OCI-LY7 (cell line): Measurements from ENCODE around the gene PRADC1. TPM values are rescaled to one million over a fixed set of nuclear protein-coding genes. Genes with fewer than 3 reads are reported as not detected.
A peak's percentile ranks its signal among the peaks of the same experiment; 100 is the strongest.

ENCODE experiments used
- BruUV-seq: library from RNA; stranded (reverse); fragments of 400-500 nt; replicated peaks from 2 replicates; lab custom pipeline; 2021; lab: Mats Ljungman, UMichigan
- CTCF ChIA-PET: fragments of 300-600 bp; sonication (Branson Sonifier 250); formaldehyde crosslinking; loops from one replicate; lab custom pipeline; 2022; ENCODE audit warnings: antibody characterized with exemption; ENCODE audit not compliant: unreplicated experiment; lab: Charles Lee
- POLR2A ChIA-PET: fragments of 300-600 bp; sonication (Branson Sonifier 250); formaldehyde crosslinking; loops from one replicate; lab custom pipeline; 2022; ENCODE audit warnings: antibody characterized with exemption; lab: Charles Lee
- DNase-seq: peaks from one replicate; pipeline ENCODE4 v3.0.0-alpha.2; 2015; ENCODE audit warnings: low spot score
- H2AFZ ChIP-seq: fragments of 200-600 bp; sonication (generic), shearing (Covaris generic); 2 replicates; pipeline ENCODE4 v1.6.1; 2014; ENCODE audit warnings: mild to moderate bottlenecking, antibody characterized with exemption, low read length, moderate library complexity
- H3K27ac ChIP-seq: fragments of 200-600 bp; sonication (generic); 2 replicates; pipeline ENCODE4 v1.5.1; 2014; ENCODE audit warnings: mixed run types, low read depth, mild to moderate bottlenecking, moderate library complexity, low read length, inconsistent platforms; ENCODE audit not compliant: poor library complexity, severe bottlenecking
- H3K36me3 ChIP-seq: fragments of 200-600 bp; sonication (generic); 2 replicates; pipeline ENCODE4 v1.6.1; 2014; ENCODE audit warnings: mild to moderate bottlenecking, antibody characterized with exemption, low read length, moderate library complexity, mixed read lengths; ENCODE audit not compliant: insufficient read depth
- H3K4me1 ChIP-seq: fragments of 200-600 bp; sonication (generic); 2 replicates; pipeline ENCODE4 v1.5.1; 2014; ENCODE audit warnings: mild to moderate bottlenecking, low read length; ENCODE audit not compliant: insufficient read depth, poor library complexity, severe bottlenecking
- H3K4me2 ChIP-seq: fragments of 200-600 bp; sonication (generic); 2 replicates; pipeline ENCODE4 v1.6.1; 2014; ENCODE audit warnings: mild to moderate bottlenecking, low read length
- H3K4me3 ChIP-seq: fragments of 200-600 bp; sonication (generic); 2 replicates; pipeline ENCODE4 v1.5.1; 2014; ENCODE audit warnings: mild to moderate bottlenecking, low read depth, low read length; ENCODE audit not compliant: poor library complexity, severe bottlenecking
- H3K79me2 ChIP-seq: fragments of 200-600 bp; sonication (generic); 2 replicates; pipeline ENCODE4 v1.6.1; 2016; ENCODE audit warnings: low read depth, mild to moderate bottlenecking, low read length, moderate library complexity, mixed read lengths; ENCODE audit not compliant: insufficient read depth
- H3K9me2 ChIP-seq: fragments of 200-600 bp; sonication (generic); 2 replicates; pipeline ENCODE4 v1.6.1; 2016; ENCODE audit warnings: mild to moderate bottlenecking, low read length, mixed read lengths; ENCODE audit not compliant: insufficient read depth
- H3K9me3 ChIP-seq: fragments of 200-600 bp; sonication (generic); 2 replicates; pipeline ENCODE4 v1.6.1; 2014; ENCODE audit warnings: mild to moderate bottlenecking, mixed run types, low read length, mixed read lengths
- H4K20me1 ChIP-seq: fragments of 200-600 bp; sonication (generic); 2 replicates; pipeline ENCODE4 v1.6.1; 2014; ENCODE audit warnings: mild to moderate bottlenecking, antibody characterized with exemption, low read length, moderate library complexity, mixed read lengths; ENCODE audit not compliant: insufficient read depth
- CTCF ChIP-seq: fragments of 200-600 bp; sonication (generic); conservative IDR thresholded peaks from 2 replicates; pipeline ENCODE4 v1.5.1; 2014; ENCODE audit warnings: mild to moderate bottlenecking, antibody characterized with exemption, low read length, moderate library complexity, mixed read lengths
- EZH2phosphoT487 ChIP-seq: fragments of 200-600 bp; sonication (generic); IDR thresholded peaks from 2 replicates; pipeline ENCODE4 v1.6.1; 2018; ENCODE audit warnings: low read depth, borderline replicate concordance, mild to moderate bottlenecking, mixed run types, antibody characterized with exemption, low read length, moderate library complexity, mixed read lengths
- intact Hi-C: fragments of 100-400 bp; cut with micrococcal nuclease; formaldehyde crosslinking; loops from one replicate; pipeline ENCODE4 v1.10.0; 2022; ENCODE audit not compliant: unreplicated experiment
- total RNA-seq, 2 experiments: library from RNA; depleted of rRNA in 1 of 2; stranded (reverse); fragments of >200 nt in 1 of 2; shearing (Covaris generic) in 1 of 2; gene quantifications; 2 replicates each; pipeline ENCODE4 v1.2.3, GENCODE V29; 2014 to 2022

The PRADC1 gene
- total RNA-seq, 2 experiments from 2014 or later: 23.0 to 25.9 TPM

- Histone ChIP-seq H3K4me2 (no peak overlapping the region), H3K79me2 (peaks cover 35% of the 10 kb centered on the region)
Measured at GRCh38 chr2:73217160-73217559, 15.9 kb downstream of the PRADC1 start.

GRCh38 chr2:73215254-73215653, 17.8 kb downstream of the PRADC1 start:
- intact Hi-C loops: no loop called here
- POLR2A ChIA-PET: interaction anchor here (0.6 to 1.4 kb wide), 7 partner anchors 14 to 533 kb away, joined by 3 to 5 read pairs (median 3); partner anchors contain the start of gene CCT7
- no peaks in the 10 kb centered on the region for H4K20me1 ChIP-seq
- H3K36me3 ChIP-seq: peaks cover 9% of the 10 kb centered on the region; the same call in 1 of the 2 replicates
- no peaks in the 10 kb centered on the region for H3K9me3 ChIP-seq
- peak overlapping the region; percentile 89 for H3K4me2 ChIP-seq
- peaks cover 35% of the 10 kb centered on the region for H3K79me2 ChIP-seq
- no peaks in the 10 kb centered on the region for H3K9me2 ChIP-seq
- no peak overlapping the region for H2AFZ ChIP-seq
- no peak for DNase-seq
- peak overlapping the region; percentile 95 for H3K4me3 ChIP-seq
- BruUV-seq: no TSS peak
- no peak overlapping the region for H3K27ac ChIP-seq
- TF ChIP-seq CTCF (no peak), EZH2phosphoT487 (no peak)
- H3K4me1 ChIP-seq: peaks cover 25% of the 10 kb centered on the region
- CTCF ChIA-PET: interaction anchor here (0.9 kb wide), 1 partner anchor 130 kb away, joined by 3 read pairs; no protein-coding TSS in a partner anchor

More at GRCh38 chr2:73217160-73217559, 15.9 kb downstream of the PRADC1 start:
- Histone ChIP-seq H4K20me1 (no peaks in the 10 kb centered on the region), H2AFZ (no peak overlapping the region), H3K4me1 (peaks cover 22% of the 10 kb centered on the region), H3K4me3 (no peak overlapping the region), H3K27ac (no peak overlapping the region), H3K36me3 (peaks cover 26% of the 10 kb centered on the region; the same call in 1 of the 2 replicates), H3K9me2 (no peaks in the 10 kb centered on the region), H3K9me3 (no peaks in the 10 kb centered on the region)
- TF ChIP-seq CTCF: no peak
- TSS peak; percentile 10 for BruUV-seq
- no peak for DNase-seq
- ChIA-PET POLR2A (interaction anchor here (1.4 kb wide), 1 partner anchor 31 kb away, joined by 3 read pairs; no protein-coding TSS in a partner anchor), CTCF (no interaction called here)
- intact Hi-C loops: no loop called here
